ENCODE measurements around the gene MLC1. TPM values are rescaled to one million over a fixed set of nuclear protein-coding genes. Genes with fewer than 3 reads are reported as not detected.

MLC1 gene
- total and polyA plus RNA-seq, 2 donors (not counting 1 experiment from before 2014, with no cell fraction given), result 0.34 TPM; not detected in 1

- Mint-ChIP-seq H3K9me3 (ENCODE audit: insufficient read depth) (peaks cover 5% of the 10 kb centered on the region), H3K4me1 (peaks cover 22% of the 10 kb centered on the region), H3K4me3 (peak overlapping the region; percentile 55), H3K27me3 (peaks cover 61% of the 10 kb centered on the region), H3K27ac (no peak overlapping the region)
- Histone ChIP-seq H3K36me3 (replicated peaks in 1 of 2; ENCODE audit: control extremely low read depth in 1 of 2, control insufficient read depth in 1 of 2, extremely low read depth in 1 of 2, insufficient read depth in 2 of 2, low read length in 1 of 2) (no peaks in the 10 kb centered on the region), H3K9me3 (ENCODE audit: control extremely low read depth in 1 of 3, control insufficient read depth in 2 of 3, insufficient read depth in 1 of 3, low read length in 2 of 3) (peaks cover 0 to 21% (median 8%) of the 10 kb centered on the region in 3 donors), H4K20me1 (ENCODE audit: control insufficient read depth, insufficient read depth, low read length, poor library complexity, severe bottlenecking) (no peaks in the 10 kb centered on the region), H3K79me2 (ENCODE audit: control insufficient read depth, insufficient read depth, low read length) (no peaks in the 10 kb centered on the region), H3K9ac (ENCODE audit: low read length) (no peak overlapping the region), H3K4me3 (ENCODE audit: control extremely low read depth in 1 of 5, extremely low read depth in 1 of 5, insufficient read depth in 1 of 5, low read depth in 2 of 5, low read length in 4 of 5) (no peak overlapping the region), H3K27me3 (replicated peaks in 1 of 4; ENCODE audit: control extremely low read depth in 1 of 4, control insufficient read depth in 3 of 4, insufficient read depth in 4 of 4, low read length in 3 of 4) (peaks cover 0 to 35% (median 18%) of the 10 kb centered on the region in 4 experiments), H2AFZ (ENCODE audit: insufficient read depth, low read depth, low read length, poor library complexity, severe bottlenecking) (no peak overlapping the region), H3K27ac (ENCODE audit: low read length in 2 of 2) (no peak overlapping the region), H3K4me2 (replicated peaks; ENCODE audit: low read depth, low read length, poor library complexity, severe bottlenecking) (peak overlapping the region; percentile 20), H3K4me1 (ENCODE audit: control insufficient read depth in 2 of 2, insufficient read depth in 2 of 2, low read length in 2 of 2) (peaks cover 9 to 12% of the 10 kb centered on the region in 2 donors)
- ChIA-PET CTCF (interaction anchor here (0.6 to 0.8 kb wide), 2 partner anchors 289 to 303 kb away, joined by 3 read pairs; no protein-coding TSS in a partner anchor), POLR2A (no interaction called here)
- WGBS (ENCODE audit: insufficient coverage), result 56% methylated on average over 25 of the region's 34 CpGs
- ATAC-seq (ENCODE audit: low read depth), result peak; percentile 21
- intact Hi-C loops (cut with micrococcal nuclease), result no loop called here
- DNase-seq, result no peak
- no peak for TF ChIP-seq EZH2 (IDR thresholded peaks at IDR 0.05; ENCODE audit: borderline replicate concordance, insufficient read depth, low read depth, low read length, poor library complexity, severe bottlenecking)
- TF ChIP-seq, protein P1, sequence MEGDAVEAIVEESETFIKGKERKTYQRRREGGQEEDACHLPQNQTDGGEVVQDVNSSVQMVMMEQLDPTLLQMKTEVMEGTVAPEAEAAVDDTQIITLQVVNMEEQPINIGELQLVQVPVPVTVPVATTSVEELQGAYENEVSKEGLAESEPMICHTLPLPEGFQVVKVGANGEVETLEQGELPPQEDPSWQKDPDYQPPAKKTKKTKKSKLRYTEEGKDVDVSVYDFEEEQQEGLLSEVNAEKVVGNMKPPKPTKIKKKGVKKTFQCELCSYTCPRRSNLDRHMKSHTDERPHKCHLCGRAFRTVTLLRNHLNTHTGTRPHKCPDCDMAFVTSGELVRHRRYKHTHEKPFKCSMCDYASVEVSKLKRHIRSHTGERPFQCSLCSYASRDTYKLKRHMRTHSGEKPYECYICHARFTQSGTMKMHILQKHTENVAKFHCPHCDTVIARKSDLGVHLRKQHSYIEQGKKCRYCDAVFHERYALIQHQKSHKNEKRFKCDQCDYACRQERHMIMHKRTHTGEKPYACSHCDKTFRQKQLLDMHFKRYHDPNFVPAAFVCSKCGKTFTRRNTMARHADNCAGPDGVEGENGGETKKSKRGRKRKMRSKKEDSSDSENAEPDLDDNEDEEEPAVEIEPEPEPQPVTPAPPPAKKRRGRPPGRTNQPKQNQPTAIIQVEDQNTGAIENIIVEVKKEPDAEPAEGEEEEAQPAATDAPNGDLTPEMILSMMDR (IDR thresholded peaks at IDR 0.05), result no peak
These were observed 28.8 kb downstream of the MLC1 start for GRCh38 chr22:50056214-50056972.

GRCh38 chr22:50053861-50054260 lies 31.4 kb downstream of the MLC1 start:
- H3K9ac ChIP-seq (ENCODE audit: low read length), result no peak overlapping the region
- intact Hi-C loops (cut with micrococcal nuclease), result no loop called here
- H3K4me2 ChIP-seq (replicated peaks; ENCODE audit: low read depth, low read length, poor library complexity, severe bottlenecking), result no peak overlapping the region
- Mint-ChIP-seq H3K27me3 (peaks cover 53% of the 10 kb centered on the region), H3K4me3 (no peak overlapping the region), H3K9me3 (ENCODE audit: insufficient read depth) (peaks cover 5% of the 10 kb centered on the region), H3K4me1 (peaks cover 19% of the 10 kb centered on the region), H3K27ac (peak overlapping the region; percentile 15)
- no peaks in the 10 kb centered on the region for H4K20me1 ChIP-seq (ENCODE audit: control insufficient read depth, insufficient read depth, low read length, poor library complexity, severe bottlenecking)
- ATAC-seq (ENCODE audit: low read depth) (no peak), DNase-seq (no peak)
- no peaks in the 10 kb centered on the region for H3K79me2 ChIP-seq (ENCODE audit: control insufficient read depth, insufficient read depth, low read length)
- peaks cover 0 to 27% (median 13%) of the 10 kb centered on the region in 4 experiments for H3K27me3 ChIP-seq (replicated peaks in 1 of 4; ENCODE audit: control extremely low read depth in 1 of 4, control insufficient read depth in 3 of 4, insufficient read depth in 4 of 4, low read length in 3 of 4)
- no peaks in the 10 kb centered on the region for H3K36me3 ChIP-seq (replicated peaks in 1 of 2; ENCODE audit: control extremely low read depth in 1 of 2, control insufficient read depth in 1 of 2, extremely low read depth in 1 of 2, insufficient read depth in 2 of 2, low read length in 1 of 2)
- H3K9me3 ChIP-seq (ENCODE audit: control extremely low read depth in 1 of 3, control insufficient read depth in 2 of 3, insufficient read depth in 1 of 3, low read length in 2 of 3), result peaks cover 0 to 21% (median 8%) of the 10 kb centered on the region in 3 donors
- TF ChIP-seq, protein P1 (IDR thresholded peaks at IDR 0.05), result no peak
- TF ChIP-seq EZH2 (IDR thresholded peaks at IDR 0.05; ENCODE audit: borderline replicate concordance, insufficient read depth, low read depth, low read length, poor library complexity, severe bottlenecking), result no peak
- 50% methylated on average over 18 of the region's 18 CpGs for WGBS (ENCODE audit: insufficient coverage)
- H3K27ac ChIP-seq (ENCODE audit: low read length in 2 of 2), result no peak overlapping the region
- peaks cover 6 to 11% of the 10 kb centered on the region in 2 donors for H3K4me1 ChIP-seq (ENCODE audit: control insufficient read depth in 2 of 2, insufficient read depth in 2 of 2, low read length in 2 of 2)
- H3K4me3 ChIP-seq (ENCODE audit: control extremely low read depth in 1 of 5, extremely low read depth in 1 of 5, insufficient read depth in 1 of 5, low read depth in 2 of 5, low read length in 4 of 5), result no peak overlapping the region
- H2AFZ ChIP-seq (ENCODE audit: insufficient read depth, low read depth, low read length, poor library complexity, severe bottlenecking), result no peak overlapping the region
- ChIA-PET POLR2A (no interaction called here), CTCF (interaction anchor here (0.9 kb wide), 1 partner anchor 24 kb away, joined by 3 read pairs; no protein-coding TSS in a partner anchor)
